AG09309 (cell line): ENCODE data around the gene PARD3B.

ENCODE experiments used
- DNase-seq: peaks from one replicate; pipeline ENCODE4 v3.0.0-alpha.2; 2010; ENCODE audit warnings: low read depth
- H3K4me3 ChIP-seq: 2 replicates; pipeline ENCODE4 v1.5.1; 2011; ENCODE audit warnings: mild to moderate bottlenecking, low read depth, low read length, moderate library complexity; ENCODE audit not compliant: control insufficient read depth
- TF ChIP-seq, protein P1 (sequence below): IDR thresholded peaks from 2 replicates; pipeline ENCODE4 v1.5.1; 2011; ENCODE audit warnings: mild to moderate bottlenecking, low read depth, low read length, inconsistent platforms; ENCODE audit not compliant: insufficient read depth, control insufficient read depth; ENCODE audit errors: missing control alignments

PARD3B gene

GRCh38 chr2:205642599-205643356 lies 1097.5 kb downstream of the PARD3B start:
- TF ChIP-seq, protein P1, sequence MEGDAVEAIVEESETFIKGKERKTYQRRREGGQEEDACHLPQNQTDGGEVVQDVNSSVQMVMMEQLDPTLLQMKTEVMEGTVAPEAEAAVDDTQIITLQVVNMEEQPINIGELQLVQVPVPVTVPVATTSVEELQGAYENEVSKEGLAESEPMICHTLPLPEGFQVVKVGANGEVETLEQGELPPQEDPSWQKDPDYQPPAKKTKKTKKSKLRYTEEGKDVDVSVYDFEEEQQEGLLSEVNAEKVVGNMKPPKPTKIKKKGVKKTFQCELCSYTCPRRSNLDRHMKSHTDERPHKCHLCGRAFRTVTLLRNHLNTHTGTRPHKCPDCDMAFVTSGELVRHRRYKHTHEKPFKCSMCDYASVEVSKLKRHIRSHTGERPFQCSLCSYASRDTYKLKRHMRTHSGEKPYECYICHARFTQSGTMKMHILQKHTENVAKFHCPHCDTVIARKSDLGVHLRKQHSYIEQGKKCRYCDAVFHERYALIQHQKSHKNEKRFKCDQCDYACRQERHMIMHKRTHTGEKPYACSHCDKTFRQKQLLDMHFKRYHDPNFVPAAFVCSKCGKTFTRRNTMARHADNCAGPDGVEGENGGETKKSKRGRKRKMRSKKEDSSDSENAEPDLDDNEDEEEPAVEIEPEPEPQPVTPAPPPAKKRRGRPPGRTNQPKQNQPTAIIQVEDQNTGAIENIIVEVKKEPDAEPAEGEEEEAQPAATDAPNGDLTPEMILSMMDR = no peak
- H3K4me3 ChIP-seq = no peak overlapping the region

DNA sequence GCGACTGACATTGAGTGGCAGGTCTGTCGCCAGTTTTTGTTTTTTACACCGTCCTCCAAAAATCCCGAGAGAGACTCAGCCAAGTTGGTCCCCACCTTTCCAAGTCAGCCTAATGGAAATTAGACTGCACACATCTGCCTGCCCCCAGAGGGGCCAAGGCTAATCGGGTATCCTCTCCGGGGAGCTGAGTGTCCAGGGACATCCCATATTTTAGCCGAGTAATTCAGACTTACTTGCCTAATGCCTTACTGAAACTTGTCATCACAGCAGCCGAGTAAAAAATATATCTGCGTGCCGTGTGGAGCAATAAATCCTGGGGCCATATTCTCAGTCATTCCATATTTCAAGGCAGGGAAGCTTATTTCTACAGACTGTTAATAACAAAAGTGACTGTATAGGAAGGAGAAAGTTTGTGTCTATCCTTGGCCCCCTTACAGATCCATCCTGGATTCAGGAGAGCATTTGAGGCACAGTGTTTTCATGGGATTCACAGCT lies 1098.2 kb downstream of the PARD3B start:
- TF ChIP-seq, protein P1 = no peak
- H3K4me3 ChIP-seq = no peak overlapping the region
- DNase-seq = no peak

More at GRCh38 chr2:205642599-205643356, 1097.5 kb downstream of the PARD3B start:
- DNase-seq = no peak

DNA sequence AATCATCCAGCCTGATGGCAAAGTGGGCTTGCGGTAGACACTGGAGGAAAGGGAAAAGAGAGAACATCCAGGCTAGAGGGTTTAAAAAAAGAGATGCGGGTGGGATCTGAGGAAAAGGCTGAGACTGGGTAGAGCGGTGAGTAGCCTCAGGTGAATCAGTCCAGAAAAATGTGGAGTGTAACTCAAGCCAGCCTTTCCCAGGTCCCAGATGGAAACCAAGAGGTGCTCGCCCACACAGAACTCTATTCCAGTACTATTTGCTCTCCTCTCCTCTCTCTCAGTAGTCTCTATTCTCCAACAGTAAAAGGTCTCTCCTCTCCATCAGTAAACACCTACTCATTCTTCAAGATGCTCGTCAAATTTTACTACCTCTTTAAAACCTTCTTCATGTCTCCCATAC lies 1098.7 kb downstream of the PARD3B start:
- no peak overlapping the region for H3K4me3 ChIP-seq
- DNase-seq = no peak
- TF ChIP-seq, protein P1 = no peak

DNA sequence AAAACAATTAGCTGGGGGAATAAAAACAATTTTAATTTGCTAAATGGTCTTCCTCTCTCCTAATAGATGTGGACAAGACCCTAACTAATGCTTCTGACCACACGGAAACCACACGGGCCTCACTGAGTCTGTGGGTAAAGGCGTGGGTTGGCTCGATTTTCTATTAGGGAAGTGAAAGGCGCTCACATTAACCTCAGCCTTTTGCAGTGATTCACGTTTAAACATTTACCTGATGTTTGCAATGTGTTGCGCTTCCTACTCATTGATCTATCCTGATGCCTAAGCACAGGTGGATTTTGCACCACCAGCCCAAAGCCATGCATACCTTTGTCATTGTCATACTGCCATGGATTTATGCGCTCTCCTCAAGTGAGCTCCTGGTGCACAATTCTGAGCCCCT lies 1101.4 kb downstream of the PARD3B start:
- TF ChIP-seq, protein P1 = no peak
- no peak for DNase-seq
- H3K4me3 ChIP-seq = no peak overlapping the region

- TF ChIP-seq, protein P1 = no peak
- DNase-seq = peak; percentile 79
- no peak overlapping the region for H3K4me3 ChIP-seq
Observed at GRCh38 chr2:205650450-205650849, 1105.2 kb downstream of the PARD3B start.

- TF ChIP-seq, protein P1 = no peak
- DNase-seq = no peak
- H3K4me3 ChIP-seq = no peak overlapping the region
Observed at GRCh38 chr2:205650931-205651330, 1105.7 kb downstream of the PARD3B start.
